HepG2 (cell line): ENCODE measurements around the gene ZNF341. TPM values are rescaled to one million over a fixed set of nuclear protein-coding genes. Genes with fewer than 3 reads are reported as not detected.
A peak's percentile ranks its signal among the peaks of the same experiment; 100 is the strongest.

Source experiments
- ESRRA ChIP-seq: sonication (generic); formaldehyde crosslinking; IDR thresholded peaks from 2 replicates; pipeline ENCODE4 v1.5.1; 2020; ENCODE audit warnings: mild to moderate bottlenecking, low read depth, missing genetic modification reagents
- FOXO1 ChIP-seq: sonication (generic); formaldehyde crosslinking; IDR thresholded peaks from 2 replicates; pipeline ENCODE4 v1.4.0; 2020; ENCODE audit warnings: missing genetic modification reagents
- HDAC1 ChIP-seq: sonication (generic); formaldehyde crosslinking; IDR thresholded peaks from 2 replicates; pipeline ENCODE4 v1.5.1; 2020; ENCODE audit warnings: mild to moderate bottlenecking, missing genetic modification reagents
- HOXA5 ChIP-seq: sonication (generic); formaldehyde crosslinking; IDR thresholded peaks from 2 replicates; pipeline ENCODE4 v1.4.0; 2020; ENCODE audit warnings: missing genetic modification reagents
- HOXA7 ChIP-seq: sonication (generic); formaldehyde crosslinking; IDR thresholded peaks from 2 replicates; pipeline ENCODE4 v1.8.1; 2022; ENCODE audit warnings: mild to moderate bottlenecking, missing genetic modification reagents, moderate library complexity
- KAT8 ChIP-seq: IDR thresholded peaks from 2 replicates; pipeline ENCODE4 v1.6.1; 2016; ENCODE audit warnings: missing genetic modification reagents, missing compliant biosample characterization
- KDM5A ChIP-seq: fragments of 200-600 bp; sonication (generic); IDR thresholded peaks from 2 replicates; pipeline ENCODE4 v1.7.0; 2018; ENCODE audit warnings: antibody characterized with exemption, mild to moderate bottlenecking, low read length, borderline replicate concordance
- MTA1 ChIP-seq: sonication (generic); formaldehyde crosslinking; IDR thresholded peaks from 2 replicates; pipeline ENCODE4 v1.4.0; 2020; ENCODE audit warnings: missing genetic modification reagents, mild to moderate bottlenecking, borderline replicate concordance
- MXI1 ChIP-seq: IDR thresholded peaks from 3 replicates; pipeline ENCODE4 v1.6.1; 2012; ENCODE audit warnings: low read depth, low read length, inconsistent platforms, borderline replicate concordance
- NFYC ChIP-seq: IDR thresholded peaks from 2 replicates; pipeline ENCODE4 v1.6.1; 2016; ENCODE audit warnings: missing genetic modification reagents, missing compliant biosample characterization
- NR2F1 ChIP-seq, 2 experiments: fragments of 450-650 bp in 1 of 2; formaldehyde crosslinking in 1 of 2; IDR thresholded peaks; 2 replicates each; pipeline versions ENCODE4 v1.5.0 to v1.6.1; 2016 to 2020; ENCODE audit warnings: mild to moderate bottlenecking in 1 of 2, missing compliant biosample characterization in 1 of 2, missing genetic modification reagents in 1 of 2, moderate library complexity in 1 of 2
- NR3C1 ChIP-seq: sonication (generic); formaldehyde crosslinking; IDR thresholded peaks from 2 replicates; pipeline ENCODE4 v1.4.0; 2020; ENCODE audit warnings: missing genetic modification reagents
- RELA ChIP-seq: sonication (generic); formaldehyde crosslinking; IDR thresholded peaks from 2 replicates; pipeline ENCODE4 v1.4.0; 2020; ENCODE audit warnings: missing genetic modification reagents
- SALL1 ChIP-seq: sonication (generic); formaldehyde crosslinking; IDR thresholded peaks from 2 replicates; pipeline ENCODE4 v1.8.0; 2022; ENCODE audit warnings: mild to moderate bottlenecking, missing genetic modification reagents
- SRSF9 ChIP-seq: fragments of 200-400 bp; formaldehyde crosslinking; IDR thresholded peaks from 2 replicates; pipeline ENCODE4 v1.6.1; 2018; ENCODE audit warnings: borderline replicate concordance, mild to moderate bottlenecking, low read depth, low read length; ENCODE audit not compliant: insufficient read depth, poor library complexity, severe bottlenecking
- ZNF383 ChIP-seq: sonication (generic); formaldehyde crosslinking; IDR thresholded peaks from 2 replicates; pipeline ENCODE4 v1.4.0; 2020; ENCODE audit warnings: missing genetic modification reagents, mild to moderate bottlenecking, borderline replicate concordance
- ZNF674 ChIP-seq: sonication (generic); formaldehyde crosslinking; IDR thresholded peaks from 2 replicates; pipeline ENCODE4 v1.5.0; 2020; ENCODE audit warnings: low read depth, mild to moderate bottlenecking, missing genetic modification reagents
- polyA plus RNA-seq, 8 experiments: library from polyadenylated mRNA; depleted of rRNA in 3 of 8; stranded (reverse) in 7 of 8; unstranded in 1 of 8; fragments of >200 nt; fragmentation: Illumina TruSeq in 4 of 8; extraction: Trizol in 4 of 8; gene quantifications; 2 replicates each; pipeline versions ENCODE4 v1.2.1 to v1.2.3, GENCODE V29; 2011 to 2016; ENCODE audit warnings: low read depth in 4 of 8, missing spikeins in 1 of 8, mixed read lengths in 1 of 8; ENCODE audit not compliant: insufficient read depth in 1 of 8
- total RNA-seq, 5 experiments: library from RNA; depleted of rRNA; stranded (reverse); fragments of >200 nt; fragmentation: Illumina TruSeq; extraction: Trizol; gene quantifications; 2 replicates each; pipeline ENCODE4 v1.2.3, GENCODE V29; 2016; ENCODE audit warnings: low read depth in 1 of 5
- TF ChIP-seq, protein P1 (sequence below): sonication (generic); formaldehyde crosslinking; IDR thresholded peaks from 2 replicates; pipeline ENCODE4 v1.4.0; 2020; ENCODE audit warnings: missing genetic modification reagents
- TF ChIP-seq, protein P2 (sequence below): IDR thresholded peaks from 2 replicates; pipeline ENCODE4 v1.6.1; 2016; ENCODE audit warnings: control low read depth
- TF ChIP-seq, protein P3 (sequence below): IDR thresholded peaks from 2 replicates; pipeline ENCODE4 v1.6.1; 2016; ENCODE audit warnings: missing compliant biosample characterization, missing genetic modification reagents, borderline replicate concordance
- TF ChIP-seq, protein P4 (sequence below): sonication (generic); formaldehyde crosslinking; conservative IDR thresholded peaks from 2 replicates; pipeline ENCODE4 v1.4.0; 2020; ENCODE audit warnings: missing genetic modification reagents

Gene ZNF341
- total and polyA plus RNA-seq, 2 of the 13 experiments (the other 11 are each of a cell fraction or from before 2014, with no cell fraction given): 1.1 to 2.2 TPM

DNA sequence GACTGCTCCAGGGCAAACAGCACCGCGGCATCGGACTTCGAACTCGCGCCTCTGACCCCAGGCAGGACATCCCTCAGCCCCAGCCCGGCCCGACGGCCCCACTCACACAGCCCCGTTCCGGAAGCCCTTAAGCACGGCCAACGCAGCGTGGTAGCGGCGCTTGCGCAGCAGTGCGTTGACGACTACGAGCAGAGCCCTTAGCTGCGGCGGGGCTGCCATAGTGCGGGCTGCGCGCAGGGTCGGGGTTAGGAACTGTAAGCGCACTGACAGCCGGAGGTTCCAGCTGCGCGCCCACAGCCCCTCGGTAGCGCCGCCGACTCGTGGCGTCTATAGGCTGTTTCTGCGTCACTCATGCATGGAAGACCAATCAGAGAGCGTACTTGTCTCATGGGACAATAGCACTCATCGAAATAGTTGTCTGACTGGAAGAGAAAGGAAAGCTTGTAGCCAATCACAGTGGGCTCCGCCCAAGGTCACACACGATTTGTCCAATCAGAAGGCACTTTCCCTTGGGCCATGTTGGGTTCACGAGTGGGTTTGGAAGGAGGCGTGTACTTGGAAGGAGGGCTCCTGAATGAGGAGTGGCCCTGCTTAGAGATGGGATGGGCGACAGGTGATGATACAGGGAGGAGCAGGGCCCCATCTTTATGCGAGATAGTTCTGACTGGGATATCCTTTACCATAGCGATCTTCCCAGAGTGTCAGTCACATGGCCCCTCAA, 11.6 kb upstream of the ZNF341 start, which contains the start of gene PXMP4 (continued):
- no peak for TF ChIP-seq ZNF383 (CRISPR knock-in tag)
- TF ChIP-seq, protein P1, sequence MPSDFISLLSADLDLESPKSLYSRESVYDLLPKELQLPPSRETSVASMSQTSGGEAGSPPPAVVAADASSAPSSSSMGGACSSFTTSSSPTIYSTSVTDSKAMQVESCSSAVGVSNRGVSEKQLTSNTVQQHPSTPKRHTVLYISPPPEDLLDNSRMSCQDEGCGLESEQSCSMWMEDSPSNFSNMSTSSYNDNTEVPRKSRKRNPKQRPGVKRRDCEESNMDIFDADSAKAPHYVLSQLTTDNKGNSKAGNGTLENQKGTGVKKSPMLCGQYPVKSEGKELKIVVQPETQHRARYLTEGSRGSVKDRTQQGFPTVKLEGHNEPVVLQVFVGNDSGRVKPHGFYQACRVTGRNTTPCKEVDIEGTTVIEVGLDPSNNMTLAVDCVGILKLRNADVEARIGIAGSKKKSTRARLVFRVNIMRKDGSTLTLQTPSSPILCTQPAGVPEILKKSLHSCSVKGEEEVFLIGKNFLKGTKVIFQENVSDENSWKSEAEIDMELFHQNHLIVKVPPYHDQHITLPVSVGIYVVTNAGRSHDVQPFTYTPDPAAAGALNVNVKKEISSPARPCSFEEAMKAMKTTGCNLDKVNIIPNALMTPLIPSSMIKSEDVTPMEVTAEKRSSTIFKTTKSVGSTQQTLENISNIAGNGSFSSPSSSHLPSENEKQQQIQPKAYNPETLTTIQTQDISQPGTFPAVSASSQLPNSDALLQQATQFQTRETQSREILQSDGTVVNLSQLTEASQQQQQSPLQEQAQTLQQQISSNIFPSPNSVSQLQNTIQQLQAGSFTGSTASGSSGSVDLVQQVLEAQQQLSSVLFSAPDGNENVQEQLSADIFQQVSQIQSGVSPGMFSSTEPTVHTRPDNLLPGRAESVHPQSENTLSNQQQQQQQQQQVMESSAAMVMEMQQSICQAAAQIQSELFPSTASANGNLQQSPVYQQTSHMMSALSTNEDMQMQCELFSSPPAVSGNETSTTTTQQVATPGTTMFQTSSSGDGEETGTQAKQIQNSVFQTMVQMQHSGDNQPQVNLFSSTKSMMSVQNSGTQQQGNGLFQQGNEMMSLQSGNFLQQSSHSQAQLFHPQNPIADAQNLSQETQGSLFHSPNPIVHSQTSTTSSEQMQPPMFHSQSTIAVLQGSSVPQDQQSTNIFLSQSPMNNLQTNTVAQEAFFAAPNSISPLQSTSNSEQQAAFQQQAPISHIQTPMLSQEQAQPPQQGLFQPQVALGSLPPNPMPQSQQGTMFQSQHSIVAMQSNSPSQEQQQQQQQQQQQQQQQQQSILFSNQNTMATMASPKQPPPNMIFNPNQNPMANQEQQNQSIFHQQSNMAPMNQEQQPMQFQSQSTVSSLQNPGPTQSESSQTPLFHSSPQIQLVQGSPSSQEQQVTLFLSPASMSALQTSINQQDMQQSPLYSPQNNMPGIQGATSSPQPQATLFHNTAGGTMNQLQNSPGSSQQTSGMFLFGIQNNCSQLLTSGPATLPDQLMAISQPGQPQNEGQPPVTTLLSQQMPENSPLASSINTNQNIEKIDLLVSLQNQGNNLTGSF (CRISPR knock-in tag): no peak
- TF ChIP-seq ZNF674 (CRISPR knock-in tag): no peak
- TF ChIP-seq, protein P2, sequence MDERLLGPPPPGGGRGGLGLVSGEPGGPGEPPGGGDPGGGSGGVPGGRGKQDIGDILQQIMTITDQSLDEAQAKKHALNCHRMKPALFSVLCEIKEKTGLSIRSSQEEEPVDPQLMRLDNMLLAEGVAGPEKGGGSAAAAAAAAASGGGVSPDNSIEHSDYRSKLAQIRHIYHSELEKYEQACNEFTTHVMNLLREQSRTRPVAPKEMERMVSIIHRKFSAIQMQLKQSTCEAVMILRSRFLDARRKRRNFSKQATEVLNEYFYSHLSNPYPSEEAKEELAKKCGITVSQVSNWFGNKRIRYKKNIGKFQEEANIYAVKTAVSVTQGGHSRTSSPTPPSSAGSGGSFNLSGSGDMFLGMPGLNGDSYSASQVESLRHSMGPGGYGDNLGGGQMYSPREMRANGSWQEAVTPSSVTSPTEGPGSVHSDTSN (CRISPR knock-in tag): peak; percentile 61; the same call in 1 of the 2 replicates
- TF ChIP-seq HOXA7 (CRISPR knock-in tag): no peak
- peak; percentile 21; the same call in 1 of the 2 replicates for TF ChIP-seq RELA (CRISPR knock-in tag)
- TF ChIP-seq NR3C1 (CRISPR knock-in tag): no peak
- no peak for TF ChIP-seq NR2F1 (CRISPR knock-in tag; IDR thresholded peaks at IDR 0.05)
- peak; percentile 46; the same call in 1 of the 2 replicates for TF ChIP-seq MTA1 (CRISPR knock-in tag)
- no peak for TF ChIP-seq FOXO1
- TF ChIP-seq MXI1: no peak
- TF ChIP-seq HDAC1 (CRISPR knock-in tag): peak; percentile 58; the same call in 1 of the 2 replicates
- peak; percentile 49; the same call in 1 of the 2 replicates for TF ChIP-seq SALL1 (CRISPR knock-in tag)
- no peak for TF ChIP-seq KAT8 (CRISPR knock-in tag)
- peak; percentile 83; the same call in 1 of the 2 replicates for TF ChIP-seq ESRRA (CRISPR knock-in tag)
- TF ChIP-seq, protein P3, sequence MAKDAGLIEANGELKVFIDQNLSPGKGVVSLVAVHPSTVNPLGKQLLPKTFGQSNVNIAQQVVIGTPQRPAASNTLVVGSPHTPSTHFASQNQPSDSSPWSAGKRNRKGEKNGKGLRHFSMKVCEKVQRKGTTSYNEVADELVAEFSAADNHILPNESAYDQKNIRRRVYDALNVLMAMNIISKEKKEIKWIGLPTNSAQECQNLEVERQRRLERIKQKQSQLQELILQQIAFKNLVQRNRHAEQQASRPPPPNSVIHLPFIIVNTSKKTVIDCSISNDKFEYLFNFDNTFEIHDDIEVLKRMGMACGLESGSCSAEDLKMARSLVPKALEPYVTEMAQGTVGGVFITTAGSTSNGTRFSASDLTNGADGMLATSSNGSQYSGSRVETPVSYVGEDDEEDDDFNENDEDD: no peak; the same call in 1 of the 2 replicates
- peak; percentile 65 for TF ChIP-seq NFYC (CRISPR knock-in tag)
- TF ChIP-seq HOXA5 (CRISPR knock-in tag): no peak
- TF ChIP-seq, protein P4, sequence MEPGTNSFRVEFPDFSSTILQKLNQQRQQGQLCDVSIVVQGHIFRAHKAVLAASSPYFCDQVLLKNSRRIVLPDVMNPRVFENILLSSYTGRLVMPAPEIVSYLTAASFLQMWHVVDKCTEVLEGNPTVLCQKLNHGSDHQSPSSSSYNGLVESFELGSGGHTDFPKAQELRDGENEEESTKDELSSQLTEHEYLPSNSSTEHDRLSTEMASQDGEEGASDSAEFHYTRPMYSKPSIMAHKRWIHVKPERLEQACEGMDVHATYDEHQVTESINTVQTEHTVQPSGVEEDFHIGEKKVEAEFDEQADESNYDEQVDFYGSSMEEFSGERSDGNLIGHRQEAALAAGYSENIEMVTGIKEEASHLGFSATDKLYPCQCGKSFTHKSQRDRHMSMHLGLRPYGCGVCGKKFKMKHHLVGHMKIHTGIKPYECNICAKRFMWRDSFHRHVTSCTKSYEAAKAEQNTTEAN (CRISPR knock-in tag): no peak
- no peak for TF ChIP-seq SRSF9
- no peak for TF ChIP-seq KDM5A
